Measurements from ENCODE around the gene VPS37D. TPM values are rescaled to one million over a fixed set of nuclear protein-coding genes. Genes with fewer than 3 reads are reported as not detected.

Gene VPS37D
- total and polyA plus RNA-seq, 2 of the 4 experiments (the other 2 are of a cell fraction) = 2.3 to 3.1 TPM

DNA sequence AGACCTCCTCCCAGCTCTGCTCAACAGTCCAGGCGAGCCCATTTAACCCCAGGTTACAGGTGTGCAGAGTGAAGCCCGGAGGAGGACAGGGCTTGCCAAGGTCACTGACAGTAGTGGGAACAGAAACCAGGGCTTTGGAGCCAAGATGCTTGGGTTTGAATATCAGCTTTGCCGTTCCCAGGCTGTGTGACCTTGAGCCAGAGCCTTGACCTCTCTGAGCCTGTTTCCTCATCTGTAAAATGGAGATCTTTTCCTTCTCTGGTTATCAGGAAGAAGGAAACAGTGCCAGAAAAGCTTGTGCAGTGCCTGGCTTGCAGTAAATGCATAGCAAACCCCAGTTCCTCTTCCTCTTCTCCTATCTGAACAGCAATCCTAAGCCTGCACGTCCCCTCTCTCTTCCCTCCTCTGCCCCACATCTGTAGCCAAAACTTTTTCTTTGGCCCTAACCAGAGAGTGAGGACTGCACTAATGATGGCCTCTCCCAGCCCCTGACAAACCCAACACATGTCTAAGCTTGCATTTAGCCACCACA is 21.9 kb upstream of the VPS37D start:
- intact Hi-C loops (cut with micrococcal nuclease) = no loop called here
- ATAC-seq (ENCODE audit: low read depth) = no peak
- H3K27me3 ChIP-seq (ENCODE audit: control insufficient read depth, insufficient read depth, low read length) = peaks cover 72% of the 10 kb centered on the region

More for the DNA sequence above, 21.9 kb upstream of the VPS37D start:
- Histone ChIP-seq H2BK20ac (ENCODE audit: low read depth, low read length) (no peak overlapping the region), H4K5ac (ENCODE audit: low read depth, low read length) (no peak overlapping the region), H2AFZ (replicated peaks; ENCODE audit: low read length, poor library complexity) (no peak overlapping the region), H3K14ac (replicated peaks; ENCODE audit: low read depth, low read length) (no peak overlapping the region), H3K9me1 (ENCODE audit: insufficient read depth, low read length) (no peaks in the 10 kb centered on the region), H4K91ac (ENCODE audit: insufficient read depth, low read depth, low read length) (no peak overlapping the region), H4K20me1 (ENCODE audit: insufficient read depth, low read length) (no peaks in the 10 kb centered on the region), H3K79me1 (ENCODE audit: low read depth in 1 of 2, low read length in 2 of 2) (no peaks in the 10 kb centered on the region), H3K27ac (ENCODE audit: insufficient read depth, low read length) (no peak overlapping the region), H3K4me2 (ENCODE audit: low read depth, low read length) (no peak overlapping the region), H2AK9ac (replicated peaks; ENCODE audit: low read depth, low read length, poor library complexity) (no peak overlapping the region), H2BK5ac (ENCODE audit: low read depth, low read length, poor library complexity, severe bottlenecking) (no peak overlapping the region), H3K4me3 (ENCODE audit: insufficient read depth, low read depth, low read length) (no peak overlapping the region), H3K36me3 (ENCODE audit: control insufficient read depth, insufficient read depth, low read length) (no peaks in the 10 kb centered on the region), H2AK5ac (ENCODE audit: low read depth, low read length) (no peak overlapping the region), H4K8ac (ENCODE audit: low read depth in 2 of 2, low read length in 2 of 2) (no peak overlapping the region), H3K23ac (ENCODE audit: low read depth, low read length) (no peak overlapping the region), H2BK15ac (ENCODE audit: low read depth, low read length) (no peak overlapping the region), H3K18ac (ENCODE audit: low read depth, low read length) (no peak overlapping the region), H3K4ac (ENCODE audit: low read depth, low read length) (no peak overlapping the region), H2BK120ac (ENCODE audit: low read depth, low read length) (no peak overlapping the region), H3K9ac (ENCODE audit: low read depth, low read length) (no peak overlapping the region), H3K4me1 (ENCODE audit: control insufficient read depth, insufficient read depth, low read length) (no peaks in the 10 kb centered on the region; the same call in 1 of the 2 replicates), H3K9me3 (ENCODE audit: control insufficient read depth, insufficient read depth, low read length) (peaks cover 4% of the 10 kb centered on the region), H3K56ac (ENCODE audit: extremely low read depth, insufficient read depth, low read length) (no peak overlapping the region)
- ChIA-PET POLR2A (ENCODE audit: unreplicated experiment) (no interaction called here), CTCF (interaction anchor here (0.6 to 1.3 kb wide), 2 partner anchors 11 to 19 kb away, joined by 4 read pairs; no protein-coding TSS in a partner anchor)
- dilution Hi-C loops (cut with HindIII; ENCODE audit: low sequenced_read_pairs, unreplicated experiment) (no loop called here), in situ Hi-C loops (cut with MboI; ENCODE audit: low sequenced_read_pairs) (no loop called here)
- WGBS, 2 experiments (ENCODE audit: extremely low coverage in 2 of 2, insufficient read length in 1 of 2) = 25% methylated on average over 1 of the region's 4 CpGs; no CpG with 5 or more reads in 1 of the 2 experiments
- no TSS peak for BruUV-seq (replicated peaks)
- DNase-seq = no peak
- TF ChIP-seq RAD21 (IDR thresholded peaks at IDR 0.05; ENCODE audit: low read length) (no peak), MXI1 (IDR thresholded peaks at IDR 0.05; ENCODE audit: borderline replicate concordance, low read depth, low read length) (no peak), FOS (IDR thresholded peaks at IDR 0.05; ENCODE audit: low read depth, low read length) (no peak), MAZ (IDR thresholded peaks at IDR 0.05; ENCODE audit: borderline replicate concordance, low read depth, low read length) (no peak), CEBPB (IDR thresholded peaks at IDR 0.05; ENCODE audit: low read depth, low read length) (no peak), NFE2L2 (IDR thresholded peaks at IDR 0.05; ENCODE audit: low read depth, low read length) (no peak)
- TF ChIP-seq, protein P1, sequence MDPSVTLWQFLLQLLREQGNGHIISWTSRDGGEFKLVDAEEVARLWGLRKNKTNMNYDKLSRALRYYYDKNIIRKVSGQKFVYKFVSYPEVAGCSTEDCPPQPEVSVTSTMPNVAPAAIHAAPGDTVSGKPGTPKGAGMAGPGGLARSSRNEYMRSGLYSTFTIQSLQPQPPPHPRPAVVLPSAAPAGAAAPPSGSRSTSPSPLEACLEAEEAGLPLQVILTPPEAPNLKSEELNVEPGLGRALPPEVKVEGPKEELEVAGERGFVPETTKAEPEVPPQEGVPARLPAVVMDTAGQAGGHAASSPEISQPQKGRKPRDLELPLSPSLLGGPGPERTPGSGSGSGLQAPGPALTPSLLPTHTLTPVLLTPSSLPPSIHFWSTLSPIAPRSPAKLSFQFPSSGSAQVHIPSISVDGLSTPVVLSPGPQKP (IDR thresholded peaks at IDR 0.05; ENCODE audit: borderline replicate concordance, low read depth, low read length) = no peak

Measured in IMR-90 (cell line).